NCI-H774 (cell line): ENCODE data around the gene TTN.
A peak's percentile ranks its signal among the peaks of the same experiment; 100 is the strongest.

Experiments
- DNase-seq: peaks from one replicate; lab custom pipeline; 2025; lab: John Stamatoyannopoulos, UW

Gene TTN

GRCh38 chr2:178811901-178812300 is 4.7 kb upstream of the TTN start:
- DNase-seq: no peak

GRCh38 chr2:178811045-178811444 is 3.8 kb upstream of the TTN start:
- no peak for DNase-seq

GRCh38 chr2:178810422-178810821 is 3.2 kb upstream of the TTN start:
- DNase-seq: no peak

GRCh38 chr2:178806543-178806942 is 680 bp downstream of the TTN start:
- DNase-seq: no peak

DNA sequence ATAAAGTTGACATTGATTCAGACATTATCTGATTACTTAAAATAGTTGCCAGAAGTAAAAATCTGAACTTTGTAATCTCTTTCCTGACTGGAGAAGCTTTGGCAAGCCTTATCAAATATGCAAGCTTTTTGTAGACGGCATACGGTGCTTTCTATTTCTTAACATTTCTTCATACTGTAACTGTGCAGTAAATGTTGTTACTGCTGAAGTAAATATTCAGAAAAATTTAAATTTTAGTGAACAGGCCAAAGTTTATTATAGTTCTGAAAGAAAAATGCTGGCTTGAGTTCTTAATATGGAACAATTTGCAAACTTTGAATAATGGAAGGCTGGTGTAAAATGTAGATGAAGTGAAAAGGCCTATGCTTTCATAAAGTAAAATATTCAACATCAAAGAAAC is 1.8 kb downstream of the TTN start:
- DNase-seq: no peak

- no peak for DNase-seq
Observed at GRCh38 chr2:178804791-178805190, 2.4 kb downstream of the TTN start.

- no peak for DNase-seq
Observed at GRCh38 chr2:178800510-178800909, 6.7 kb downstream of the TTN start.

- DNase-seq: no peak
Observed at GRCh38 chr2:178799305-178799704, 7.9 kb downstream of the TTN start.

GRCh38 chr2:178796079-178796677 is 11.0 kb downstream of the TTN start:
- peak; percentile 11 for DNase-seq

GRCh38 chr2:178787934-178788333 is 19.3 kb downstream of the TTN start:
- no peak for DNase-seq

DNA sequence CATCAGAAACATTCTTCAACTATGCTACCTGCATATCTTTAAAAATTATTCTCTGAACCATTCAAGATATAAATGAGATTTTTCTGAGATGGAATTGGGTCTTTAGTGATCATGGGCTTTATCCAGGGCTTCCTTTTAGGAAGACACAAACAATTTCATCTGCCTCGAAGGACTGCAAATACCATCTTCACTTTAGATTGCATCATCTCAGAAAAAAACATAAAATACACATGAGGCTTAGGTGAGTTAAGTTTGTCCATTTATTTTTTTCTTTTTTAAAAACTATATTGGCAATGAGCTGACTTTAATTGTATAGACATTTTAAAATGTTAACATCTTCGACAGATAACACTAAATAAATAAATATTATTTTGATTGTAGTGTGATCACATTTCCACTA is 20.1 kb downstream of the TTN start:
- DNase-seq: no peak

GRCh38 chr2:178783889-178784288 is 23.3 kb downstream of the TTN start:
- DNase-seq: no peak

DNA sequence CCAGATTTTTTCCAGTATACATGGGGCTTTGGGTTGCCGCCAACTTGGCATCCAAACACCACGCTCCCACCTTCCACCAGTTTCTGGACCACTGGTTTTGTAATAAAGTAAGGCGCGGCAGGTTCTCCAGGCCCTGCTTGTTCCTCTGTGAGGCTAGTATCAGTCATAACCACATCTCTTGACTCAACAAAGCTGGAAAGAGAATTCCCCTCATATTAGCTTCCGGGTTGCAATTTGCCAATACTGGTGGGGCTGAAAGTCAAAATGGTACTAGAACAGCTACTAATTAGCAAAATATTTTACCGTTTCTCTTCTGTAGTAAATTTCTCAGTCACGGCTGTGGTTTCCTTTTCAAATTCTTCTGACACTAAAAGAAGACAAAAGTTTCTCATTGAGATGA is 25.0 kb downstream of the TTN start:
- no peak for DNase-seq

- no peak for DNase-seq
Observed at GRCh38 chr2:178777577-178777976, 29.6 kb downstream of the TTN start.

DNA sequence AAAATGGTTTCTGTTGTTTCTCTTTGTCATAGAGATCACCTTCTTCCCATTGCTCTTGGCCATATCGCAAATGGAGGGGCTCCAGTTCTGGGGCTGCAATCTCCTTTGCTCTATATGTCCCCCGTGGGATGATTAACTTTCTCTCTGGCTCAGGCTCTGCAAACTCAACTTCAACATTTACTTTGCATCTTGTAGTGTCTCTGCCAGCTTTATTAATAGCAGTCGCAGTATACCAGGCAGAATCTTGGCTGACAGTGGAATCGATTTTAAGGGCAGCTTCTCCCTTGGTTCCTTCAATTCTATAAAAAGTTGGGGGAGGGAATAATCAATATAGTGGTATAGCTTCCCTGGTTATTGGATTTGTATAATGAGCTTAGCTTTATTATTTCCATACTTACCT is 30.5 kb downstream of the TTN start:
- DNase-seq: no peak

DNA sequence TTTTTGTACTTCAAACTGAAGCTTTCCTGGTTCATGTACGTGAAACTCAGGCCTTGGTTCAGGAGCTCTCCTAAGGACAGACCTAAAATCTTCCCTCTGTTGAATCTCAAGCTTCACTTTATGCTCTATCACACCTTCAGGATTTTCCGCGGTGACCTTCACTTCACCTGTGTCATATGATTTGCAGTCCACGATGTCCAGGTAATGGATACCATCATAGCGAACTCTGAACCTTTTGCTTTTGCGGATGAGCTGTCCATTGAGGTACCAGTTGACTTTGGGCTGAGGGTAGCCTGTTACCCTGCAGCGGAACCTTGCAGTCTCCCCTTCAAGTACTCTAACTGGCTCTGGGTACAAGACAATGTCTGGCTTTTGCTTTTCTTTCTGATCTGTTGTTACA is 31.2 kb downstream of the TTN start:
- DNase-seq: no peak

- DNase-seq: no peak
Observed at GRCh38 chr2:178770518-178770917, 36.7 kb downstream of the TTN start.

- DNase-seq: peak; percentile 63
Observed at GRCh38 chr2:178767094-178768060, 39.8 kb downstream of the TTN start.

- DNase-seq: no peak
Observed at GRCh38 chr2:178764097-178764496, 43.1 kb downstream of the TTN start.

DNA sequence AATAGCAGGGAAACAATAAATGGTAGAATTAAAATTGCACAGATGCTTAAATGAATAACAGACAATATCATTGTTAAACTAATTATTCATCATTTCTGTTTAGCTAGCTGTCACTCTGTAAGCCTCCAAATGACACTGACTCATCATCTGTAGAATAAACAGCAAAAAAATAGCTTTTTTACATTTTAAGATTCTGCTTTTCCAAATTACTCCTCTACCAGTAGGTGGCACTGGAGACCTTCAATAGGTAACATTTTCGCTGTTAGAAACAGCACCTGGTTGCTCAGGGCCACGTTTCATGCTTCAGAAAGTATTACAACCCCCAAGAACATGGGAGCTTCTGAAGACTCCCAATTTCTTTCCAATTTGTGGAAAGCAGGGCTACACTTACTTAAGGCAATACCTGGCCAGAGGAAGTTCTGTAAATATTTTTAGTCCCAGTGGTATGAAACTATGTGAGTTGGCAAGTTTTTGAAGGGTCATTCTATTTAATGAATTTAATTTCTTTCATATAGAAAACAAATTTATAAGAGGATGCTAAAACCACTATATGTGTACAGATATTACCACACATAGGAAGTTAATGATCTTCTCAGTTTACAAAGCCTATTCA is 45.4 kb downstream of the TTN start:
- DNase-seq: peak; percentile 63

GRCh38 chr2:178756843-178757242 is 50.4 kb downstream of the TTN start:
- no peak for DNase-seq

- DNase-seq: no peak
Observed at GRCh38 chr2:178756343-178756742, 50.9 kb downstream of the TTN start.

- DNase-seq: no peak
Observed at GRCh38 chr2:178747767-178748166, 59.5 kb downstream of the TTN start.
